ENCODE measurements around the gene CAPN12.

CAPN12 gene

GRCh38 chr19:38709119-38709518, 35.2 kb downstream of the CAPN12 start:
- no peak for DNase-seq

GRCh38 chr19:38708413-38709024, 35.8 kb downstream of the CAPN12 start:
- DNase-seq, result no peak

GRCh38 chr19:38707512-38708114, 36.7 kb downstream of the CAPN12 start:
- no peak for DNase-seq

GRCh38 chr19:38706792-38707511, 37.3 kb downstream of the CAPN12 start:
- DNase-seq, result no peak

- DNase-seq, result no peak
These were observed 38.9 kb downstream of the CAPN12 start for GRCh38 chr19:38705197-38706019.

- DNase-seq, result no peak
These were observed 39.7 kb downstream of the CAPN12 start for GRCh38 chr19:38704488-38705026.

- DNase-seq, result no peak
These were observed 40.8 kb downstream of the CAPN12 start for GRCh38 chr19:38703509-38703908.

- DNase-seq, result no peak
These were observed 42.0 kb downstream of the CAPN12 start for GRCh38 chr19:38702278-38702677.

- DNase-seq, result no peak
These were observed 42.7 kb downstream of the CAPN12 start for GRCh38 chr19:38701455-38702063.

- no peak for DNase-seq
These were observed 43.3 kb downstream of the CAPN12 start for GRCh38 chr19:38700902-38701454.

- no peak for DNase-seq
These were observed 43.8 kb downstream of the CAPN12 start for GRCh38 chr19:38700350-38700901.

- DNase-seq, result no peak
These were observed 44.5 kb downstream of the CAPN12 start for GRCh38 chr19:38699647-38700349.

GRCh38 chr19:38699027-38699346, 45.3 kb downstream of the CAPN12 start:
- no peak for DNase-seq

- DNase-seq, result no peak
These were observed 45.8 kb downstream of the CAPN12 start for GRCh38 chr19:38698225-38699026.

- DNase-seq, result no peak
These were observed 46.6 kb downstream of the CAPN12 start for GRCh38 chr19:38697641-38698071.

- no peak for DNase-seq
These were observed 47.1 kb downstream of the CAPN12 start for GRCh38 chr19:38697197-38697596.

GRCh38 chr19:38696729-38697055, 47.6 kb downstream of the CAPN12 start:
- DNase-seq, result no peak

GRCh38 chr19:38695832-38696728, 48.2 kb downstream of the CAPN12 start:
- no peak for DNase-seq

GRCh38 chr19:38695317-38695683, 49.0 kb downstream of the CAPN12 start:
- no peak for DNase-seq
